Measurements from ENCODE around the gene AP1G2. TPM values are rescaled to one million over a fixed set of nuclear protein-coding genes. Genes with fewer than 3 reads are reported as not detected.

Gene AP1G2
- polyA plus RNA-seq, 1 of the 3 experiments (the other 2 are of a cell fraction), result 88.3 TPM

DNA sequence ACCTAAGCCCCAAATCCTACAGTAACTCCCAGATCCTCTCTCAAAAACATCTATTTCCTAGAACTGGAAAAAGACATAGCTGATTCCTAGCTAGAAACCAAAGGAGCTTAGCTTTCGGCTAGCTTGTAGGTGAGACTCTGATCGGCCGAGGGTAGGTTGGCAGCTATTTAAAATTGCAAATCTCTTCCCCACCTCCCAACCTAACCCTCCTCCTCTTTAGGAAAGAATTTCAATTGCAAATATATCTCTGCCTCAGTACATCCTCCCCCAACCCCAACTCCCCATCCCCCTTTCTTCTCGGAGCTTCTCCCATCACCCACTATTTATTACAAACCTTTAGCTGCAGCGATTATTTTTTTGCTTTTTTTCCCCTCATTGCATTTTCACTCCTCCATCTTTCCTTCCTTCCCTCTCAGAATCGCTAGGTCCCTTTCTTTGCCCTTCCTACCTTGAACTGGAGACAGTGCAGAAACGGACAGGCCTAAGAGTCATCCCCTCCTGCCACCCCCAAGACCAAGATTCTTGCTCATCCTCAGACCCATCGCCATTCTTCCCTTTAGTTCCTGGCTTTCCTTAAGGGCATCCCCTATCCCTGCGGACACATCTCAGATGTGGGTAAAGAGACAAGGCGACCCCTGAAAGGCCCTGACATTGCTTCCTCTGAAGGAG lies 29.4 kb downstream of the AP1G2 start:
- H3K4me2 ChIP-seq, result no peak overlapping the region
- H2AFZ ChIP-seq (ENCODE audit: low read depth), result no peak overlapping the region
- ChIA-PET POLR2A (interaction anchor here (1.1 to 2.1 kb wide), 4 partner anchors 9 to 60 kb away, joined by 3 to 5 read pairs (median 4); no protein-coding TSS in a partner anchor), CTCF (interaction anchor here (1.0 to 11.3 kb wide), 10 partner anchors 7 to 418 kb away, joined by 3 to 276 read pairs (median 8); partner anchors contain the start of genes AP1G2 and THTPA)
- H3K4me3 ChIP-seq (ENCODE audit: low read depth in 2 of 2, low read length in 1 of 2), result no peak overlapping the region
- no peaks in the 10 kb centered on the region for H3K79me2 ChIP-seq (ENCODE audit: insufficient read depth)
- DNase-seq, result no peak
- no peaks in the 10 kb centered on the region for H3K9me3 ChIP-seq
- peaks cover 0 to 8% of the 10 kb centered on the region in 2 experiments for H3K36me3 ChIP-seq (replicated peaks in 1 of 2; ENCODE audit: control insufficient read depth in 1 of 2, insufficient read depth in 2 of 2, low read length in 1 of 2)
- H3K9me2 ChIP-seq, result no peaks in the 10 kb centered on the region
- H3K9ac ChIP-seq, result no peak overlapping the region
- no peak overlapping the region for H3K27ac ChIP-seq (ENCODE audit: low read depth in 2 of 2, low read length in 1 of 2)
- H3F3A ChIP-seq (replicated peaks; ENCODE audit: insufficient read depth), result no peaks in the 10 kb centered on the region
- H3K4me1 ChIP-seq (ENCODE audit: control insufficient read depth in 1 of 2, insufficient read depth in 2 of 2, low read depth in 1 of 2, low read length in 1 of 2), result peaks cover 4 to 6% of the 10 kb centered on the region in 2 experiments; a peak in 1 of 4 replicates
- no peak for TF ChIP-seq FOXM1 (IDR thresholded peaks at IDR 0.05; ENCODE audit: low read depth)
- TF ChIP-seq ZBTB33 (IDR thresholded peaks at IDR 0.05; ENCODE audit: borderline replicate concordance, low read depth), result no peak
- TF ChIP-seq MXI1 (IDR thresholded peaks at IDR 0.05; ENCODE audit: low read depth, low read length), result no peak
- TF ChIP-seq MEF2A (IDR thresholded peaks at IDR 0.05; ENCODE audit: borderline replicate concordance, low read depth), result no peak
- TF ChIP-seq JUND (IDR thresholded peaks at IDR 0.05), result no peak
- no peak for TF ChIP-seq SMC3 (IDR thresholded peaks at IDR 0.05; ENCODE audit: low read depth, low read length)
- TF ChIP-seq YY1 (IDR thresholded peaks at IDR 0.05; ENCODE audit: low read depth), result no peak
- no peak for TF ChIP-seq TAF1 (IDR thresholded peaks at IDR 0.05; ENCODE audit: borderline replicate concordance, low read depth, low read length)
- no peak for TF ChIP-seq FOSL2 (IDR thresholded peaks at IDR 0.05; ENCODE audit: borderline replicate concordance, low read depth)
- no peak for TF ChIP-seq EZH2phosphoT487 (IDR thresholded peaks at IDR 0.05; ENCODE audit: borderline replicate concordance, low read depth)
- TF ChIP-seq IRF3 (IDR thresholded peaks at IDR 0.05; ENCODE audit: low read depth, low read length), result no peak
- TF ChIP-seq TCF12 (IDR thresholded peaks at IDR 0.05), result no peak
- TF ChIP-seq, protein P1, sequence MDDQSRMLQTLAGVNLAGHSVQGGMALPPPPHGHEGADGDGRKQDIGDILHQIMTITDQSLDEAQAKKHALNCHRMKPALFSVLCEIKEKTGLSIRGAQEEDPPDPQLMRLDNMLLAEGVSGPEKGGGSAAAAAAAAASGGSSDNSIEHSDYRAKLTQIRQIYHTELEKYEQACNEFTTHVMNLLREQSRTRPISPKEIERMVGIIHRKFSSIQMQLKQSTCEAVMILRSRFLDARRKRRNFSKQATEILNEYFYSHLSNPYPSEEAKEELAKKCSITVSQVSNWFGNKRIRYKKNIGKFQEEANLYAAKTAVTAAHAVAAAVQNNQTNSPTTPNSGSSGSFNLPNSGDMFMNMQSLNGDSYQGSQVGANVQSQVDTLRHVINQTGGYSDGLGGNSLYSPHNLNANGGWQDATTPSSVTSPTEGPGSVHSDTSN (IDR thresholded peaks at IDR 0.05), result no peak
- no peak for TF ChIP-seq RCOR1 (IDR thresholded peaks at IDR 0.05; ENCODE audit: low read length)
- no peak for TF ChIP-seq NFIC (IDR thresholded peaks at IDR 0.05; ENCODE audit: borderline replicate concordance)
- no peak for TF ChIP-seq SIN3A (IDR thresholded peaks at IDR 0.05; ENCODE audit: borderline replicate concordance, low read depth, low read length)
- no peak for TF ChIP-seq FOXJ3 (CRISPR knock-in tag; IDR thresholded peaks at IDR 0.05)
- WGBS (ENCODE audit: low lambda C conversion rate), result 89% methylated on average over 10 of the region's 10 CpGs
- no peaks in the 10 kb centered on the region for H3K27me3 ChIP-seq (ENCODE audit: insufficient read depth)
- H4K20me1 ChIP-seq (ENCODE audit: insufficient read depth), result no peaks in the 10 kb centered on the region
